Left lung (tissue), 10 donors: ENCODE results near the gene SPOCK1. TPM values are rescaled to one million over a fixed set of nuclear protein-coding genes. Genes with fewer than 3 reads are reported as not detected.

Experiments used
- ATAC-seq: fragments of 200-7000 bp; cut with Tn5 transposase; one replicate; pipeline ENCODE4 v1.9.1; 2020; ENCODE audit warnings: moderate library complexity
- DNase-seq, 4 donors: peaks; one replicate each; pipeline ENCODE4 v3.0.0-alpha.2; 2013 to 2020
- H3K27ac ChIP-seq, 2 donors: fragments of 200-600 bp; sonication (generic) in 1 of 2; one replicate each; pipeline versions ENCODE4 v1.5.0 to v1.8.0; 2020 to 2021
- H3K27me3 ChIP-seq, 2 donors: fragments of 200-600 bp; sonication (generic) in 1 of 2; one replicate each; pipeline versions ENCODE4 v1.5.0 to v1.8.0; 2020 to 2021
- H3K36me3 ChIP-seq, 2 donors: fragments of 200-600 bp; sonication (generic) in 1 of 2; one replicate each; pipeline versions ENCODE4 v1.5.0 to v1.8.0; 2020 to 2021
- H3K4me1 ChIP-seq, 2 donors: fragments of 200-600 bp; one replicate each; pipeline ENCODE4 v1.8.0; 2021
- H3K4me3 ChIP-seq, 2 donors: fragments of 200-600 bp; sonication (generic) in 1 of 2; one replicate each; pipeline versions ENCODE4 v1.5.0 to v1.8.0; 2020 to 2021; ENCODE audit warnings: mild to moderate bottlenecking in 1 of 2
- H3K9me3 ChIP-seq, 2 donors: fragments of 200-600 bp; sonication (generic) in 1 of 2; one replicate each; pipeline versions ENCODE4 v1.5.0 to v1.8.0; 2020 to 2021
- CTCF ChIP-seq, 2 donors: fragments of 200-600 bp; sonication (generic) in 1 of 2; IDR thresholded peaks; one replicate each; pipeline versions ENCODE4 v1.5.0 to v1.8.0; 2021; ENCODE audit warnings: antibody characterized with exemption in 2 of 2
- intact Hi-C, 2 donors: fragments of 100-400 bp; cut with DNase I; formaldehyde crosslinking; loops; one replicate each; pipeline versions ENCODE4 v1.11.2 to v1.14.2; 2022
- polyA plus RNA-seq, 6 donors: library from polyadenylated mRNA; unstranded; fragments of 120-200 nt; gene quantifications; one replicate each; pipeline ENCODE4 v1.2.1, GENCODE V29; 2013; ENCODE audit not compliant: insufficient read length in 6 of 6
- total RNA-seq, 2 donors: library from RNA; stranded (reverse); fragmentation: NEBNext Ultra II Directional; extraction: Animal tissue kit (Norgen Biotek cat#: 25700); gene quantifications; one replicate each; pipeline ENCODE4 v1.2.1, GENCODE V29; 2021
- donor health status: DM: no; HTN: yes; CAD: no.
- donor health status: DM: no; HTN: no; CAD: no.

Gene SPOCK1
- total and polyA plus RNA-seq, 8 donors, result 0.43 to 7.6 (median 0.73) TPM

- no peak for TF ChIP-seq CTCF (IDR thresholded peaks at IDR 0.05)
- ATAC-seq (no peak), DNase-seq (no peak)
- no peak overlapping the region for H3K27ac ChIP-seq
- no peaks in the 10 kb centered on the region for H3K4me1 ChIP-seq
- intact Hi-C loops, result no loop called here
- H3K27me3 ChIP-seq, result peaks cover 0 to 3% of the 10 kb centered on the region in 2 donors
- no peak overlapping the region for H3K4me3 ChIP-seq
- no peaks in the 10 kb centered on the region for H3K9me3 ChIP-seq
- no peaks in the 10 kb centered on the region for H3K36me3 ChIP-seq
These were observed 21.1 kb downstream of the SPOCK1 start for GRCh38 chr5:137478043-137478442.

- Histone ChIP-seq H3K27me3 (peaks cover 0 to 19% of the 10 kb centered on the region in 2 donors), H3K36me3 (no peaks in the 10 kb centered on the region), H3K4me1 (no peaks in the 10 kb centered on the region), H3K9me3 (no peaks in the 10 kb centered on the region), H3K4me3 (no peak overlapping the region), H3K27ac (no peak overlapping the region)
- ATAC-seq, result no peak
- intact Hi-C loops, result no loop called here
- DNase-seq, result no peak
- TF ChIP-seq CTCF (IDR thresholded peaks at IDR 0.05), result no peak
These were observed 28.3 kb downstream of the SPOCK1 start for GRCh38 chr5:137470921-137471220.

GRCh38 chr5:137470111-137470920 lies 28.8 kb downstream of the SPOCK1 start:
- no peaks in the 10 kb centered on the region for H3K4me1 ChIP-seq
- H3K4me3 ChIP-seq, result no peak overlapping the region
- no peak overlapping the region for H3K27ac ChIP-seq
- H3K9me3 ChIP-seq, result no peaks in the 10 kb centered on the region
- no peak for DNase-seq
- peak; percentile 52 for ATAC-seq
- intact Hi-C loops, result no loop called here
- H3K27me3 ChIP-seq, result peaks cover 0 to 19% of the 10 kb centered on the region in 2 donors
- no peak for TF ChIP-seq CTCF (IDR thresholded peaks at IDR 0.05)
- no peaks in the 10 kb centered on the region for H3K36me3 ChIP-seq

- intact Hi-C loops, result no loop called here
- ATAC-seq, result peak; percentile 56
- DNase-seq, result no peak
- no peak for TF ChIP-seq CTCF (IDR thresholded peaks at IDR 0.05)
- H3K36me3 ChIP-seq, result no peaks in the 10 kb centered on the region
- H3K4me1 ChIP-seq, result no peaks in the 10 kb centered on the region
- H3K27ac ChIP-seq, result no peak overlapping the region
- no peak overlapping the region for H3K4me3 ChIP-seq
- no peaks in the 10 kb centered on the region for H3K9me3 ChIP-seq
- peaks cover 0 to 8% of the 10 kb centered on the region in 2 donors for H3K27me3 ChIP-seq
These were observed 32.2 kb downstream of the SPOCK1 start for GRCh38 chr5:137466889-137467288.

- no peak overlapping the region for H3K27ac ChIP-seq
- H3K9me3 ChIP-seq, result no peaks in the 10 kb centered on the region
- H3K27me3 ChIP-seq, result peaks cover 0 to 9% of the 10 kb centered on the region in 2 donors
- no peaks in the 10 kb centered on the region for H3K36me3 ChIP-seq
- no peaks in the 10 kb centered on the region for H3K4me1 ChIP-seq
- intact Hi-C loops, result no loop called here
- H3K4me3 ChIP-seq, result no peak overlapping the region
- TF ChIP-seq CTCF (IDR thresholded peaks at IDR 0.05), result no peak
- DNase-seq (no peak), ATAC-seq (no peak)
These were observed 33.2 kb downstream of the SPOCK1 start for GRCh38 chr5:137465930-137466329.
